IMR-90 (cell line): ENCODE data around the gene BRD8. TPM values are rescaled to one million over a fixed set of nuclear protein-coding genes. Genes with fewer than 3 reads are reported as not detected.

ENCODE experiments used
- ATAC-seq: fragments of 200-7000 bp; cut with Tn5 transposase; 2 replicates; pipeline ENCODE4 v1.9.1; 2020; ENCODE audit warnings: low read depth, mild to moderate bottlenecking, moderate library complexity
- BruUV-seq: library from RNA; stranded (reverse); fragments of 400-500 nt; replicated peaks from 2 replicates; lab custom pipeline; 2021; lab: Mats Ljungman, UMichigan
- CTCF ChIA-PET: fragments of 300-600 bp; formaldehyde crosslinking; extraction: SDS; loops from one replicate; lab custom pipeline; 2021; ENCODE audit warnings: antibody characterized with exemption; lab: Yijun Ruan, JAX
- POLR2A ChIA-PET: fragments of 300-600 bp; sonication (Branson Sonifier 250); formaldehyde crosslinking; loops from one replicate; lab custom pipeline; 2022; ENCODE audit warnings: antibody characterized with exemption; ENCODE audit not compliant: unreplicated experiment; lab: Charles Lee
- DNase-seq: peaks from one replicate; pipeline ENCODE4 v3.0.0; 2013
- H2AFZ ChIP-seq: replicated peaks from 2 replicates; pipeline ENCODE3; 2013; ENCODE audit warnings: low read length, mild to moderate bottlenecking; ENCODE audit not compliant: poor library complexity
- H2AK5ac ChIP-seq: 2 replicates; pipeline ENCODE4 v1.6.1; 2013; ENCODE audit warnings: low read depth, low read length, inconsistent platforms
- H2AK9ac ChIP-seq: replicated peaks from 2 replicates; pipeline ENCODE3; 2013; ENCODE audit warnings: mild to moderate bottlenecking, low read depth, low read length, moderate library complexity; ENCODE audit not compliant: poor library complexity
- H2BK120ac ChIP-seq: 2 replicates; pipeline ENCODE4 v1.6.1; 2013; ENCODE audit warnings: low read depth, low read length, inconsistent platforms
- H2BK15ac ChIP-seq: 3 replicates; pipeline ENCODE4 v1.6.1; 2013; ENCODE audit warnings: low read depth, low read length, inconsistent platforms
- H2BK20ac ChIP-seq: 2 replicates; pipeline ENCODE4 v1.6.1; 2013; ENCODE audit warnings: low read depth, mild to moderate bottlenecking, inconsistent platforms, low read length, moderate library complexity
- H2BK5ac ChIP-seq: 2 replicates; pipeline ENCODE4 v1.6.1; 2013; ENCODE audit warnings: mild to moderate bottlenecking, low read depth, low read length, inconsistent platforms; ENCODE audit not compliant: poor library complexity, severe bottlenecking
- H3K14ac ChIP-seq: replicated peaks from 2 replicates; pipeline ENCODE4 v1.6.1; 2013; ENCODE audit warnings: low read depth, low read length, inconsistent platforms
- H3K18ac ChIP-seq: 2 replicates; pipeline ENCODE4 v1.6.1; 2013; ENCODE audit warnings: low read depth, low read length, control low read depth
- H3K23ac ChIP-seq: 2 replicates; pipeline ENCODE4 v1.6.1; 2013; ENCODE audit warnings: low read depth, low read length, inconsistent platforms
- H3K27ac ChIP-seq: 2 replicates; pipeline ENCODE4 v1.5.1; 2013; ENCODE audit warnings: mild to moderate bottlenecking, control low read depth, low read length; ENCODE audit not compliant: insufficient read depth
- H3K27me3 ChIP-seq: 2 replicates; pipeline ENCODE4 v1.6.1; 2013; ENCODE audit warnings: low read length; ENCODE audit not compliant: control insufficient read depth, insufficient read depth
- H3K36me3 ChIP-seq: 2 replicates; pipeline ENCODE4 v1.6.1; 2013; ENCODE audit warnings: low read length, mixed read lengths; ENCODE audit not compliant: control insufficient read depth, insufficient read depth
- H3K4ac ChIP-seq: 2 replicates; pipeline ENCODE4 v1.6.1; 2013; ENCODE audit warnings: low read depth, low read length, inconsistent platforms
- H3K4me1 ChIP-seq: 2 replicates; pipeline ENCODE4 v1.6.1; 2013; ENCODE audit warnings: low read length, mixed read lengths; ENCODE audit not compliant: control insufficient read depth, insufficient read depth
- H3K4me2 ChIP-seq: 2 replicates; pipeline ENCODE4 v1.6.1; 2013; ENCODE audit warnings: low read depth, mild to moderate bottlenecking, control low read depth, low read length, moderate library complexity
- H3K4me3 ChIP-seq: 2 replicates; pipeline ENCODE4 v1.5.1; 2013; ENCODE audit warnings: low read depth, mild to moderate bottlenecking, control low read depth, low read length, moderate library complexity; ENCODE audit not compliant: insufficient read depth
- H3K56ac ChIP-seq: 2 replicates; pipeline ENCODE4 v1.6.1; 2013; ENCODE audit warnings: low read length, inconsistent platforms; ENCODE audit not compliant: insufficient read depth; ENCODE audit errors: extremely low read depth
- H3K79me1 ChIP-seq, 2 experiments: 2 replicates each; pipeline ENCODE4 v1.6.1; 2013; ENCODE audit warnings: low read length in 2 of 2, inconsistent platforms in 1 of 2, low read depth in 1 of 2
- H3K9ac ChIP-seq: 2 replicates; pipeline ENCODE4 v1.6.1; 2013; ENCODE audit warnings: low read depth, low read length, control low read depth
- H3K9me1 ChIP-seq: 2 replicates; pipeline ENCODE4 v1.6.1; 2013; ENCODE audit warnings: low read length, inconsistent platforms; ENCODE audit not compliant: insufficient read depth
- H3K9me3 ChIP-seq: 2 replicates; pipeline ENCODE4 v1.6.1; 2013; ENCODE audit warnings: low read length; ENCODE audit not compliant: control insufficient read depth, insufficient read depth
- H4K20me1 ChIP-seq: 2 replicates; pipeline ENCODE4 v1.6.1; 2013; ENCODE audit warnings: low read length, inconsistent platforms; ENCODE audit not compliant: insufficient read depth
- H4K5ac ChIP-seq: 2 replicates; pipeline ENCODE4 v1.6.1; 2013; ENCODE audit warnings: mild to moderate bottlenecking, low read depth, low read length, control low read depth
- H4K8ac ChIP-seq, 2 experiments: 2 replicates each; pipeline ENCODE4 v1.6.1; 2013; ENCODE audit warnings: low read depth in 2 of 2, low read length in 2 of 2, control low read depth in 1 of 2, inconsistent platforms in 1 of 2
- H4K91ac ChIP-seq: 2 replicates; pipeline ENCODE4 v1.6.1; 2013; ENCODE audit warnings: low read depth, low read length, inconsistent platforms; ENCODE audit not compliant: insufficient read depth
- CEBPB ChIP-seq: IDR thresholded peaks from 2 replicates; pipeline ENCODE4 v1.6.1; 2012; ENCODE audit warnings: low read depth, low read length, improper control_type of control experiment
- MAFK ChIP-seq: IDR thresholded peaks from 2 replicates; pipeline ENCODE4 v1.6.1; 2012; ENCODE audit warnings: low read depth, low read length, improper control_type of control experiment
- MAZ ChIP-seq: IDR thresholded peaks from 2 replicates; pipeline ENCODE4 v1.6.1; 2012; ENCODE audit warnings: low read depth, mild to moderate bottlenecking, low read length, improper control_type of control experiment, moderate library complexity, borderline replicate concordance
- RAD21 ChIP-seq: IDR thresholded peaks from 2 replicates; pipeline ENCODE4 v1.6.1; 2012; ENCODE audit warnings: low read length, improper control_type of control experiment
- SMC3 ChIP-seq: fragments of 150-350 bp; IDR thresholded peaks from 2 replicates; pipeline ENCODE4 v1.6.1; 2016; ENCODE audit warnings: low read depth, mild to moderate bottlenecking, antibody characterized with exemption, low read length, moderate library complexity
- WGBS, 2 experiments: methylation state at CpG; one replicate each; pipeline versions ENCODE4 v1.1.5 to v1.1.7; 2013; ENCODE audit warnings: missing lambda C conversion rate in 2 of 2; ENCODE audit not compliant: insufficient read length in 1 of 2; ENCODE audit errors: extremely low coverage in 2 of 2; 5-methylcytosine and 5-hydroxymethylcytosine counted together
- dilution Hi-C: fragments of 300-500 bp; cut with HindIII; formaldehyde crosslinking; loops from one replicate; pipeline ENCODE4 v1.14.3; 2018; ENCODE audit warnings: low sequenced_read_pairs; ENCODE audit not compliant: unreplicated experiment
- in situ Hi-C: fragments of 300-500 bp; cut with MboI; formaldehyde crosslinking; loops from 3 replicates; pipeline ENCODE4 v1.14.3; 2019; ENCODE audit warnings: low sequenced_read_pairs, inconsistent platforms, mixed read lengths
- intact Hi-C: fragments of 100-400 bp; cut with micrococcal nuclease; formaldehyde crosslinking; loops from 2 replicates; pipeline ENCODE4 v1.10.0; 2022
- polyA plus RNA-seq, 3 experiments: library from polyadenylated mRNA; depleted of rRNA; stranded (reverse); fragments of >200 nt; gene quantifications; 2 replicates each; pipeline ENCODE4 v1.2.3, GENCODE V29; 2012; ENCODE audit warnings: low replicate concordance in 1 of 3
- total RNA-seq: library from RNA; depleted of rRNA; stranded (reverse); fragments of >200 nt; gene quantifications from 2 replicates; pipeline ENCODE4 v1.2.3, GENCODE V29; 2012
- TF ChIP-seq, protein P1 (sequence below): fragments of 150-350 bp; IDR thresholded peaks from 2 replicates; pipeline ENCODE4 v1.6.1; 2017; ENCODE audit warnings: mild to moderate bottlenecking, antibody characterized with exemption, low read length, low read depth
- TF ChIP-seq, protein P2 (sequence below): conservative IDR thresholded peaks from 2 replicates; pipeline ENCODE4 v1.5.1; 2012; ENCODE audit warnings: mild to moderate bottlenecking, low read depth, low read length, improper control_type of control experiment

The BRD8 gene
- total and polyA plus RNA-seq, 2 of the 4 experiments (the other 2 are of a cell fraction): 36.9 to 43.6 TPM

DNA sequence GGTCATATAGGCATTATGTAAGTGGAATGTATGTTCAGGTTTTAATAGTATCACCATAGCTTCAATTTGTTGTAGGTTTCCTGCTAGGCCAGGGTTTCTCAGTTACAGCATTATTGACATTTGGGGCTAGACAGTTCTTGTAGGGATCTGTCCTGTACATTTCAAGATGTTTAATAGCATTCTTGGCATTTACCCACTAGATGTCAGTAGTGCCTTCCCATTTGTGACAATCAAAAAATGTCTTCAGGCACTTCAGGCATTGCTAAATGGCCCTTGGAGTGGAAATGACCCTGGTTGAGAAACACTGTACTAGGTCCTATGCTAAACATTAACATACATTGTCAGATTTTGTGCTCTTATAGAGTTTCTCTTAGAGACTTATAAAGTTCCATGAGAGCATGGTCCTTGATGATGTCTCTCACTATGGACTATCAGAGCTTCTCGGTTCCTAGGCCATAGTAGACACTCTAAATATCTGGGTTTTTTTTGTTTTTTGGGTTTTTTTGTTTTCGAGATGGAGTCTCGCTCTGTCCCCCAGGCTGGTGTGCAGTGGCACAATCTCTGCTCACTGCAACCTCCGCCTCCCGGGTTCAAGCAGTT, 1.9 kb upstream of the BRD8 start:
- Histone ChIP-seq H3K14ac (no peak overlapping the region), H4K91ac (no peak overlapping the region), H3K4me2 (peak overlapping the region; percentile 33; the same call in 1 of the 2 replicates), H3K18ac (no peak overlapping the region), H4K20me1 (0 out of 2 replicates have a peak, but pooled peaks cover 4% of the 10 kb centered on the region), H2BK20ac (no peak overlapping the region), H3K36me3 (peaks cover 20% of the 10 kb centered on the region), H3K4me1 (no peaks in the 10 kb centered on the region), H2AFZ (no peak overlapping the region), H3K9ac (no peak overlapping the region), H3K4ac (no peak overlapping the region), H3K27me3 (no peaks in the 10 kb centered on the region), H3K23ac (no peak overlapping the region), H2AK9ac (no peak overlapping the region), H3K9me3 (no peaks in the 10 kb centered on the region), H2BK120ac (no peak overlapping the region), H3K27ac (no peak overlapping the region), H3K4me3 (no peak overlapping the region), H4K8ac (no peak overlapping the region), H2AK5ac (no peak overlapping the region), H3K56ac (no peak overlapping the region), H2BK15ac (no peak overlapping the region), H2BK5ac (no peak overlapping the region), H3K9me1 (no peaks in the 10 kb centered on the region; the same call in 1 of the 2 replicates), H3K79me1 (peaks cover 25 to 40% of the 10 kb centered on the region in 2 experiments), H4K5ac (no peak overlapping the region)
- ChIA-PET POLR2A (interaction anchor here (0.6 kb wide), 1 partner anchor 42 kb away, joined by 6 read pairs; no protein-coding TSS in a partner anchor), CTCF (interaction anchor here (1.4 kb wide), 1 partner anchor 8 kb away, joined by 3 read pairs; no protein-coding TSS in a partner anchor)
- intact Hi-C loops: loop anchor here (1.0 kb wide), 1 partner anchor 103 kb away; no protein-coding TSS in a partner anchor
- DNase-seq (peak; percentile 64), ATAC-seq (no peak)
- no CpG with 5 or more reads among the region's 5 CpGs for WGBS, 2 experiments
- TF ChIP-seq, protein P1, sequence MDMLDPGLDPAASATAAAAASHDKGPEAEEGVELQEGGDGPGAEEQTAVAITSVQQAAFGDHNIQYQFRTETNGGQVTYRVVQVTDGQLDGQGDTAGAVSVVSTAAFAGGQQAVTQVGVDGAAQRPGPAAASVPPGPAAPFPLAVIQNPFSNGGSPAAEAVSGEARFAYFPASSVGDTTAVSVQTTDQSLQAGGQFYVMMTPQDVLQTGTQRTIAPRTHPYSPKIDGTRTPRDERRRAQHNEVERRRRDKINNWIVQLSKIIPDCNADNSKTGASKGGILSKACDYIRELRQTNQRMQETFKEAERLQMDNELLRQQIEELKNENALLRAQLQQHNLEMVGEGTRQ: no peak
- TF ChIP-seq CEBPB (0 out of 2 replicates have a peak, but pooled peaks have one; percentile 29), SMC3 (peak; percentile 30; the same call in 1 of the 2 replicates), MAFK (no peak), MAZ (no peak), RAD21 (peak; percentile 67)
- TF ChIP-seq, protein P2, sequence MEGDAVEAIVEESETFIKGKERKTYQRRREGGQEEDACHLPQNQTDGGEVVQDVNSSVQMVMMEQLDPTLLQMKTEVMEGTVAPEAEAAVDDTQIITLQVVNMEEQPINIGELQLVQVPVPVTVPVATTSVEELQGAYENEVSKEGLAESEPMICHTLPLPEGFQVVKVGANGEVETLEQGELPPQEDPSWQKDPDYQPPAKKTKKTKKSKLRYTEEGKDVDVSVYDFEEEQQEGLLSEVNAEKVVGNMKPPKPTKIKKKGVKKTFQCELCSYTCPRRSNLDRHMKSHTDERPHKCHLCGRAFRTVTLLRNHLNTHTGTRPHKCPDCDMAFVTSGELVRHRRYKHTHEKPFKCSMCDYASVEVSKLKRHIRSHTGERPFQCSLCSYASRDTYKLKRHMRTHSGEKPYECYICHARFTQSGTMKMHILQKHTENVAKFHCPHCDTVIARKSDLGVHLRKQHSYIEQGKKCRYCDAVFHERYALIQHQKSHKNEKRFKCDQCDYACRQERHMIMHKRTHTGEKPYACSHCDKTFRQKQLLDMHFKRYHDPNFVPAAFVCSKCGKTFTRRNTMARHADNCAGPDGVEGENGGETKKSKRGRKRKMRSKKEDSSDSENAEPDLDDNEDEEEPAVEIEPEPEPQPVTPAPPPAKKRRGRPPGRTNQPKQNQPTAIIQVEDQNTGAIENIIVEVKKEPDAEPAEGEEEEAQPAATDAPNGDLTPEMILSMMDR: peak; percentile 48
- no TSS peak for BruUV-seq
- dilution Hi-C loops: no loop called here
- in situ Hi-C loops: loop anchor here (10.0 kb wide), 1 partner anchor 235 kb away; no protein-coding TSS in a partner anchor
